Vagina (tissue), 2 donors: ENCODE data around the gene ABLIM2.

ENCODE experiments used
- POLR2A ChIP-seq, 2 donors: fragments of 450-650 bp; IDR thresholded peaks; one replicate each; pipeline ENCODE4 v1.6.1; 2017; ENCODE audit warnings: antibody characterized with exemption in 2 of 2, mild to moderate bottlenecking in 2 of 2, moderate library complexity in 2 of 2
- TF ChIP-seq, protein P1 (sequence below), 3 experiments: fragments of 450-650 bp in 2 of 3; fragments of 200-600 bp in 1 of 3; sonication (generic) in 1 of 3; IDR thresholded peaks; one replicate each; pipeline ENCODE4 v1.5.1; 2017 to 2019; ENCODE audit warnings: antibody characterized with exemption in 3 of 3, mild to moderate bottlenecking in 2 of 3, moderate library complexity in 2 of 3

DNA sequence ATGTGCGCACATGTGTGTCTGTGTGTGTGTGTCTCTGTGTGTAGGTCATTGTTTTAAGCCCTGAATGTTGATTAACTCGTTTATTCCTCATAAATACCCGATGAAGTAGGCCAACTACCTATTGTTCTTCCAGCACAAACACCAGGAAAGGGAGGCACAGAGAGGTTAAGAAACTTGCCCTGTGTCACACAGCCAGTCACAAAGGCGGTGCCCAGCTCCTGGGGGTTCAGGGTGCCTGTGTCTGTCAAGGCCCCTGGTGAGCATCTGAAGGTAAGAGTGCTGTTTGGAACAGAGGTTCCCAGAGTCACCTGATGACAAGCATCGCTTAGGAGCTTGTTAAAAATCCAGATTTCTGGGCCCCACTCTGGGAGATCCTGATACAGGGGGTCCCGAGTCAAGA lies 22.5 kb upstream of the ABLIM2 start:
- TF ChIP-seq, protein P1, sequence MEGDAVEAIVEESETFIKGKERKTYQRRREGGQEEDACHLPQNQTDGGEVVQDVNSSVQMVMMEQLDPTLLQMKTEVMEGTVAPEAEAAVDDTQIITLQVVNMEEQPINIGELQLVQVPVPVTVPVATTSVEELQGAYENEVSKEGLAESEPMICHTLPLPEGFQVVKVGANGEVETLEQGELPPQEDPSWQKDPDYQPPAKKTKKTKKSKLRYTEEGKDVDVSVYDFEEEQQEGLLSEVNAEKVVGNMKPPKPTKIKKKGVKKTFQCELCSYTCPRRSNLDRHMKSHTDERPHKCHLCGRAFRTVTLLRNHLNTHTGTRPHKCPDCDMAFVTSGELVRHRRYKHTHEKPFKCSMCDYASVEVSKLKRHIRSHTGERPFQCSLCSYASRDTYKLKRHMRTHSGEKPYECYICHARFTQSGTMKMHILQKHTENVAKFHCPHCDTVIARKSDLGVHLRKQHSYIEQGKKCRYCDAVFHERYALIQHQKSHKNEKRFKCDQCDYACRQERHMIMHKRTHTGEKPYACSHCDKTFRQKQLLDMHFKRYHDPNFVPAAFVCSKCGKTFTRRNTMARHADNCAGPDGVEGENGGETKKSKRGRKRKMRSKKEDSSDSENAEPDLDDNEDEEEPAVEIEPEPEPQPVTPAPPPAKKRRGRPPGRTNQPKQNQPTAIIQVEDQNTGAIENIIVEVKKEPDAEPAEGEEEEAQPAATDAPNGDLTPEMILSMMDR (IDR thresholded peaks at IDR 0.05): no peak
- TF ChIP-seq POLR2A (IDR thresholded peaks at IDR 0.05): no peak
